CD4-positive, alpha-beta T cell treated with Interleukin-17A for 1 hour (primary cell): ENCODE results near the gene FAM53B.

Experiments used
- DNase-seq: peaks from one replicate; pipeline ENCODE4 v3.0.0-alpha.2; 2020

FAM53B gene

DNA sequence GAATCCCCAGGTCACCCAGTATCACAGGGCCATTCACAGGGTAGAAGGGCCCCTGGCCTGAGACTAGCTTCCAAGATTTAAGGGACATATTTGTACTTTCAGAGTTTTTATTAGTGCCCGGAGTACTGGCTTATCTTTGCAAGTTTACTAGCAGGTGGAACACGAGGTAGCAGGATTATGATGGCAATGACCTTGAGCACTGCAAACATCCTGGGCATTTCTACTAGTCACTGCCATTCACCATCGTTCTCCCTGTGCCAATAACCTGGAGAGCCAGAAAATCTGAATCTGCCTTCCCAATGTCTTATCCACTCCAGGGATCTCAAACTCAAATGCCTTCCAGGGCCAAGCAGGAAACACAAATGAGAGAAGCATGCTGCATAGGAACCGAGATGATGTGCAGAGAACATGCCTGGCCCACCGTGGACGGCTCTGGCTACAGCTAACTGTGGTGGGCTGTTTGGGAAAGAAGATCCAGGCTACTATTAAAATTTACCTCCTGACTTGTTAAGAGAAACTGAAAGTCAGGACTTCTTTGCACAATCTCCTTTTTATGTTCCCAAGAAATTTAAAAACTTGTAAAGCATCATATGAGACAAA is 16.7 kb downstream of the FAM53B start:
- DNase-seq, result no peak

DNA sequence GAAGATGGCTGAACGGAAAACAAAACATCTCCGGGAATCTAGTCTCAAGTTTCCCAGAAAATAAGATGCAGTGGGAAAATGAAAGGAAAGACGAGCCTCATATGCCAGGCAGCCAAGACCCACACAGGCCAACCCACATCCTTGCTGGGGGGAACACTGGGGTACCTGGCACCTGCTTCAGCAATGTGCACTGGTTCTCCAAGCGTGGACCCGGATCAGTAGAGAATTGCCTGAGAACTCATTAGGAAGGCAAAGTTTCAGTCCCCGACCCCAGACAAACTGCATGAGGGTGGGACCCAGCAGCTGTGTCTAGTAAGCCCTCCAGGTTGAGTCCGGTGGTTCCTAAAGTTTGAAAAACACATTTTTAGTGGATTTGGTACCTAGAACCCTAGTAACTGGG is 18.4 kb downstream of the FAM53B start:
- no peak for DNase-seq

DNA sequence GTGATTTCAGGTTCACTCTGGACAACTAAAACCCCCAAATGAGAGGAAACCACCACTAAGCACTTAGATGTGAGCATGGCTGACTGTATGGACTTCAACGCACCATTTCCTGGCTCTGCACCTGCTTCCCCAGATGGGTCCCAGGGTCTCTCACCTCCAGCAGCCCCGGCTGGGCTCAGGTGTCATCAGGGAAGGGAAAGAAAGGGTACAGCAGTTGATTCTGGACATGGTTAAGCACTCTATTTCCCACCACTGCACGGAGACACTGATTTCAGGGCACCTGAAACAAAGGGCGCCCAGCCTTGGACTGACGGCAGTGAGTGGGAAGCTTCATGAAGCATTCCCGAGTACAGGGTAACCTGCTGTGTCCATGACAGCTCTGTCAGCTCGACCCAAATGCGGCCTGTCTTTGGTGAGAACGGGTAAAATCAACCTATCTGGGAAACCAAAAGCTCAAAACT is 19.0 kb downstream of the FAM53B start:
- no peak for DNase-seq

DNA sequence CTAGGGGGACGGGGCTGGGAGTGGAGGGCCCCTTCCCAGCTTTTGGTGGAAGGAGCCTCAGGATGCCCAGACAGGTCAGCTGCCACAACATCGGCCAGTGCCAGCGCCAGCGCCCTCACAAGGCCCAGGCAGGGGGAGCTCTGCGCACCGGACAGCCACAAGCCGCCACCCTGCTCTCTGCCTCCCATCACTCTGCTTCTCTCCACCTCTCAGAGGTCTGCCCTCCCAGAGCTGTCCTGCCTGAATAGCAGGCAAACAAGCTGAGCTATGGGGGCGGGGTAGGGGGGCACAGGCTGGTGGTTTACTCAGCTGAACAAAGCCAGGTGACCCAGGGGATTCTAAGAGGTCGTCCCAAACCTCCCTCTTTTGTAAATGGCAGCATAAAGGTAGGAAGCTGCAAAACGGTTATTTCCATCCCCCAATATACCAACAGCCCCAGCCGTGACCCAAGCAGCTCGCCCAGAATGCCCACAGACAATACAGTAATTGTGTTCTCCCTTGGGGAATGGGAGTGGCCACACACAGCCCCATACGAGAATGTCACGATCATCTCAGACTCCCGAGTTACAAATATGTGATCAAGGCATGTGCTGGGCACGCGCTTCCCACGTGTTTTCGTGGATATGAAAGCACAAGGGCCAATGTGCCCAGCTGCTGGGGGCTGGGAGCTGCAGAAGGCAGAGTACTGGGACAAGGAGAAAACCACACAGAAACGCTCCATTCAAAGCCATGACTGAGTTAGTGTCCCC is 19.7 kb downstream of the FAM53B start:
- no peak for DNase-seq

DNA sequence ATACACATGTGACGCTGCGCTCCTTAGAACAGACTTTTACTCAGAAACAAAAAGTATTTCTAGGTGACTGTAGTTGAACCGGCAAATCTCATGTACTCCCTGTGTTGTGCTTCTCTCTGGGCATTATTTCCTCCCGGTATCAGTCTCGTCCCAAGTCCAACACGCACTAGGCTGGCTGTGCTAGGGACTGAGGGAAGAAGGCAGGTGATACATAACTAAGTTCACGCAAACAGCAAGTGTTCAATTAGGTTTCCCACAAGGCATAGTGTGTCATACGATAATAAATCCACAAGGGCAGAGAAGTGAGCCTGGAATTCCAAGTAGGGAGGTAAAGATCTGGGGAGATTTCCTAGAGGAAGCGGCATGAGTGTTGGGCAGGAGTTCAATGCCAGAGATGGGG is 20.4 kb downstream of the FAM53B start:
- DNase-seq, result no peak

DNA sequence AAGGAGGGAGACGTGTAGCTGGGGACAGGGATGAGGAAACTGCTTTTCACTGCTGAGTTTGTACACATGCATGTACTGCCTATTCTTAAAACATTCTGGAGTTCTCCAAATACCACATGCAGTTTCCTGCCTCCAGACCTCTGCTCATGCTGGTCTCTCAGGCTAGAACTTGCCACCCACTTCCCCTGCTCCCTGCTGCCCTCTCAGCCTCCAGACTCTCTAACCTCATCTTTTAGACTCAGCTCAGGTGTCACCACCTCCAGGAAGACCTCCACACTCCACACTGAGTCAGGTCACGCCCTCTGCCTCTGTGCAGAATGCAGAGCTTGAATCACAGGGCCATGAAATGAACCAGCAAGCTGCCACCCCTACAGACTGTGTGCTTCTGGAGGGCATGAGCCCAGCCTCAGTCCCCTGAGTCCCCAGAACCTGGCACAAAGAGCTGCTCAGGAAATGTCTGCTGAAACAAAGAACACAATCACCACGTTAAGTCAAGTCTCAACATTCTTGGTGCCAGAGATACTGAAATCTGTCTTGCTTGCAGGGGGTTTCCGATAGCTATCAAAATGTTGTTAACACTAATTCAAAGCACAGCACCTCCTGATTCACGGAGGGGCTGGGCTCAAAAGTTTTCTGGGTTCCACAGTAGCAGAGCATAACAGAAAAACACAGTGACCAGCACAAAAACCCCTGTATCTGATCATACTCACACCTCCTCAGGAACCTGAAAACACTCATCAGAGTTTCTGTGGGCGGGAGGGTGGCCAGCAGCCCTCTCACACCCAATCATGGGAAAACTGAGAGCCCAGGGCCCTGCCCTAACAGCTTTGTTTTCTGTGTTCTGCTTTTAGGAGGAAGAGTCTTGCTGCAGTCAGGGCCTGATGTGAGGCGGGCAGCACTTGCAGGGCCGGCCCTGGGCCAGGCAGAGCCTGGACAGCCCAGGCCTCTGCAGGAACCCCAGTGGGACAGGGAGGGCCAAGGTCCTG is 21.1 kb downstream of the FAM53B start:
- peak; percentile 77 for DNase-seq

DNA sequence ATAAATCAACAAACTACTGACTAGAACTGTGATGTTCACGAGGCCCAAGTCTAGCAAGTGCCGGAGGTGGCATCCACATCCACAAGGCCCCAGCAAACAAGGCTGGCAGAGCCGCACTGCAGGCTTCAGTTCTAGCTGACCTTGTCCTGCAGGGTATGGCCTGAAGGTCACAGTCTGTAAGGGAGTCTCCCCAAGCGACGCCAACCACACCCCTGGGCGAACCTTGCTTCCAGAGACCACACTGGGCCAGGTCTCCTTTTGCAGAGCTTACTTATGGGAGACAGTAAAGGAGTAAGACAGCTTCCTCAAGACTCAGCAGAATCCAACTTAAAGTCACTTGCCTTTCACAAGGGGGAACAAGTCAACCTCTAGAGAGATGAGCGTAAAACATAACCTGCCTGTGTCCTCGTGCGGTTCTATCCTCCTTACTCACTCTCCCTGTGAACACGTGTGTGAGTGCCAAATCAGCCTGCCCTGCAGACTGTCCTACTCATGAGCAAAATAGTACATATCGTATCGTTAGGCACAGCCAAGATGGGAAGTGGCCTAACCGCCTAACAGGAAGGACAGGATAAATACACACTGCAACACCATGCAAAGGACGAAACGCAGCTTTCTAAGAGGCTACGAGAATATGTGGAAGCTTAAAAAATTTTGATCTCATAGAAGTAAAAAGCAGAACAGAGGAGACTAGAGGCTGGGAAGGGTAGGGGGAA is 22.7 kb downstream of the FAM53B start:
- DNase-seq, result no peak

DNA sequence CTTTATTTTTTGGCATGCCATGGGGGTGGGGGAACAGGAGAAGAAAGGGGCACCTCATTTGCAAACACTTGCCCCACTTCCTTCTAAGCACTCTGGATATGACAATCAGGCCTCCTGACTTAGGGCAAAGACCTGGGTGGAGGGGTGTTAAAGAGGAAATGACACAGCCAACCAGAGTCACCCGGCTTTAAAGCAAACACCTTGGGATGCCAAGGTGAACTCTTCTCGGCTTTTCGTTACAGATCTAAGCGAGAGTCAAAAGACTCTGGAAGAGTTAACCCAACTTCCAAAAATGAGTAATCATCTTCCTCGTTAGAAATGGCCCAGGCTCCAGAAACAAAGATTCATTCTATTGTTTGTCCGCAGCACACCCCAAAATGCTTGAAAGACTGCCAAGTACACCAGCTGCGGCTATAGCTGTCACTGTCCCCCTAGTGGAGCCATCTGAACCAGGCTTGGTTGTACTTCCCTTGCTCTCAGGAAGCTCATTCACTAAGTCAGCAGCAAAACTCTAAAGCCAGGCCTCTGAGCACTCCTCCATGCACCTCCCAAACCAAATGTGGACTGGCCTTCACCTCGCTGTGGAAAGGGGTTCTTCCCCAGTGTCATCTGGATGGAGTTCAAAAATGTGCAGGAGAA is 24.8 kb downstream of the FAM53B start:
- peak; percentile 85 for DNase-seq

DNA sequence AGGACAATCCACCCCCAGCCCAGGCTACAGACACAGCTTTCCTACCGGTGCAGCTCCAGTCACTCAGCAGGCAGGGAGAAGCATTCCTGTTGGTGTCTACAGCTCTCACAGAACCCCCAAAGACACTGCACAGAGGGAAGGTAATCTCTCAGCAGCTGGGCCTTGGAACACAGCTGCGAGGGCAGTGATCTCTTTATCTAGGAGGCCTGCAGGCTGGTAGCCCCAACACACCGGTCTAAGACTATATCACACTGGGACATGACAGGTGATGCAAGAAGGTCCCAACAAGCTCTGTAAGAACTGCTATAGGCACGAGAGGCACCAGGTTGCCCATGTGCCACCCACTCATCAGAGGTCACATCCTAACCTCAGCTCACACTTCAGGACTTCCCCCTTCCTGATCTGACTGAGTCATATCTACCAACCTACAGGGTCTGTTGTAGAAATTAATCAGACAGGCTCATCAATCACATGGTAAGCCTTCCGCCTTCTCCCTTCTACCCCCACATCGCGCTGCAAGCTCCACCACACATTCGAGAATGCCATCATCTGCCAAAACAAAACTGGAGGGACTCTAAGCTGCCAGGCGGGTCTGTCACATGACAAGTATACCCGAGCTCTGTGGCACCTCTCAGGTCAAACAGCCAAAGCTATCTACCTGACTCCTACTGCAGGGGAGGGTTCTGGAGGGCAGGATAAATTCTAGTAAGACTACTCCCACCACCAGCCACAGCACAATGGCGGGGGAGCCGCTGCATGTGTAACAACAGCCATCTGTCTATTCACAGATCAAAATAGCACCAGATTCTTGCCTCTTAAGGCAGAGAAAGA is 26.1 kb downstream of the FAM53B start:
- DNase-seq, result peak; percentile 91

DNA sequence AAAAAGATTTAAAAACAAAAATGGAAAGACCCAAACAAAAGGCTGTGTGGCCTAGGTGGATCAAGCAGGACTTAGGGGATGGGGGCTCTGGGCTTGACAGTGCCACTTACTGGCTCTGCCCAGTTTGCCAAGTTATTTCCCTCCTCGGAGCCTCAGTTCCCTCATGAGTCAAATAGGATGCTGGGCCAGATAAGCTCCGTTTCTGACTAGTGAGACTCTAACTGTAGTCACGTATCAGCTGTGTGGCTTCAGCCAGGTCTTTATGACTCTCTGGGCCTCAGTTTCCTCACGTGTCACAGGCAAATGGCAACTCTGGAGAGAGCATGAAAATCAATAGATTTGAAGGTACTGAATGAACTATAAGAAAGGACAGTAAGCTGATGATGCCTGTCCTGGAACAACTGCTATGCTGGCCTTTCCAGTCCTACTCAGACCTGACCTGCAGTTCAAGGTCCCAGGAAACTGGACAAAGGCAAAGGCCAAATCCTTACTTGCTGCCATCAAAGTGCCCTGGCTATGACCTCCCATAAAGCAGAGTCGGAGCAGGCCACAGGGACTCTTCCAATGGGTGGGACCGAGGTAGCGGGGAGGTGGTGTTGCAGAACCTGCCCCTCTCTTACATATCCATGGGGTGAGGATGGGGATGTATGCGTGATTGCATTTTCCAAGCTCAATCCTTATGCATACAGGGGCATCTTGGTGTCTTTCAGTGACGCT is 27.0 kb downstream of the FAM53B start:
- DNase-seq, result no peak

DNA sequence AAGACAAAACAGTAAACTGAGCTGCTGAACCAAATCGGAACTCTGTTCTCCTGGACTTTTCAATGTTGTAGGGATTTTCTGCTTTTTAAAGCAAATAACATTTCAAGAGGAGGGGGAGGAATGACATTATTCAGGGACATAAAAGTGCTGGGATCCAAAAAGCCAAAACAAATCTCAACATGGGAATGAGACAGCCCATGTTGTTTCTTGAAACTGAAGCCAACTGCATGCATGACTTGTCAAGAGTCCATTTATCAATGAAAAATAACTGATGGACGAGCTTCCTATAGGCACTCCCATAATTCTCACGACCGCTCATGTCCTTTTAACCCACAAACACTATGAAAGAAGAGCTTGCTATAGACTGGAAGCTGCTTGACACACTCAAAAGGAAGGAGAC is 27.8 kb downstream of the FAM53B start:
- DNase-seq, result no peak

DNA sequence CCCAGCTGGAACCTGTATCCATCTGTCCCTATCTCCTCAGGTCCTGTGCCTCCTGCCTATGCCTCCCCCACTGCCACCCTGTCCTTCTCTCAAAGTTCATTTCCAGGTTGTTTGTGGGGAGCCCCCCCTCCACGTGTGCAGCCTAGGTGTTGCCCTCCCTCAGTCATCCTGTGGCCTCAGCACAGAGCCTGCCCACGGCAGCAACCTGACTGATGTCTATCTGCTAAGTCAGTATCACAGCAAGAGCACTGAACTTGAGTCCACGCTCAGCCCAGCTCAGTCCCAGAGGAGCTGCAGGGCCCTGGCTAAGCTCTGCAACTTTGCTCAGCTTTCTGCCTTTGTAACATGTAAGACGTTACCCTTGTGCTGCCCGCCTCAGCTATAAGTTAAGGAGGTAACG is 28.7 kb downstream of the FAM53B start:
- no peak for DNase-seq

DNA sequence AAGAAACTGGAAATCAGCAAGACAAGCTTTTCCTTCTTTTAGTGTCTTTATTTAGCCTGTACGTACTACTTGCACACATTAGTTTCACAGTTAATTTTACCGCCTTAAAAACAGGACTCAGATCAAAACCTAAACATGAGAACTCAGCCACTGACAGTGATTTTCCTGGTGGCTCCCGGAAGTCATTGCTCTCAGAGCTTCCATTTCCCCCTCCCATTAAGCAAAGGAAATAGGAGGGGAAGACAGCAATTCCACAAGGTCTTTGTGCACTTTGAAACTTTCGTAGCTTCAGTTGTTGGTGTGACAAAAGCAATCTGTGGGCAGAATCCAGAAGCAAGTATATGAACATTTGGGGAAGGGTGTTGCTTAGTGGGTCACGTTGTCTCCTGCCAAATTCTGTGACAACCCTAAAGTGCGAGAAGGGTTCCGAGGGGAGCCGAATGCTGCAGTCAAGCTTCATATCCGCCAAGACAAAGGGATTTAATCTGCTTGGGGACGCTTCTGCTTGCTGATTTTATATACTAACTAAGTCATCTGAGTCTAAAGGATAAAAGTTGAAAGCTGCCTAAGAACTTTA is 30.4 kb downstream of the FAM53B start:
- DNase-seq, result no peak

DNA sequence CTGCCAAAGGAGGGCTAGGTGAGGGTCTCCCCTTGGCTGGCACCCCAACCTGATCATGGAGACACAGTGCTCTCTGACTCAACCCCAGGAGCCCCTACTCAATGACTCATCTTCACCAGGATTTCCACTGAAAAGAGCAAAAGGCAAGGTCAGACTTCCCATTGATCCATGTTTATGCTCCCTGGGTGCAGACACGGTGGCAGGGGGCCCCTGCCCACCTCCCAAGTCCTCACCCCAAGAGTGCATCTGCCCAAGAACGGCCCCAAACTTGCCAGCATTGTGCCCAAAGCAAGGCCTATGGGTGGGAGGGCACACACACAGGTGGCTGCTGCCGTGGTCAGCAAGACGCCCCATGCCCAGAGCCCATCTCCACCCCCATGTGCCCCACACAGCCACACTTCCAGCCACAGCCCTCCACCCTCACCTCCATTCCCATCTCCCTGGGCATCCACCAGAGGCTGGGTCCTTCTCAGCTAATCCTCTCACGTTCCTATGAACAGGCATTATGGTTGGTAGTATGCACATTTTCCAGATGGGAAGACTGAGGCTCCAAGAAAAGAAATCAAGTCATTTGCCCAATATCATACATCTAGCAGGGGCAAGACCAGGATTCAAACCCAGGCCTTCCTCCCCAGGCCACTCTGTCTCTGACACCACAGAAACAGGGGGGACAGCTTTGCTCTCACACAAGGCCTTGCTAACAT is 31.3 kb downstream of the FAM53B start:
- DNase-seq, result no peak

DNA sequence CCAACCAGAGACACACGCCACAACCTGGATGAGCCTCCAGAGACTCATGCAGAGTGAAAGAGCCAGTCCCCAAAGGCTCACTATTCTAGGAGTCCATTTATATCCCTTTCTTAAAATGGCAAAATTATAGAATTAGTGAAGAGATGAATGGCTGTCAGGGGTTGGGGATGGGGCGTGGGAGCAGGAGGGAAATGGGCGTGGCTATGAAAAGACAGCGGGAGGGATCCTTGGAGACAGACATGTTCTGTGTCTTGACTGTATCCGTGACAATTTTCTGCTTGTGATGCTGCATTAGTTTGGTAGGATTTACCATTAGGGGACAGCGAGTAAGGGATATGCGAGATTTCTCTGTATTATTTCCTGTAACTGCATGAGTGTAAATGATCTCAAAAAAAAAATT is 33.0 kb downstream of the FAM53B start:
- no peak for DNase-seq

DNA sequence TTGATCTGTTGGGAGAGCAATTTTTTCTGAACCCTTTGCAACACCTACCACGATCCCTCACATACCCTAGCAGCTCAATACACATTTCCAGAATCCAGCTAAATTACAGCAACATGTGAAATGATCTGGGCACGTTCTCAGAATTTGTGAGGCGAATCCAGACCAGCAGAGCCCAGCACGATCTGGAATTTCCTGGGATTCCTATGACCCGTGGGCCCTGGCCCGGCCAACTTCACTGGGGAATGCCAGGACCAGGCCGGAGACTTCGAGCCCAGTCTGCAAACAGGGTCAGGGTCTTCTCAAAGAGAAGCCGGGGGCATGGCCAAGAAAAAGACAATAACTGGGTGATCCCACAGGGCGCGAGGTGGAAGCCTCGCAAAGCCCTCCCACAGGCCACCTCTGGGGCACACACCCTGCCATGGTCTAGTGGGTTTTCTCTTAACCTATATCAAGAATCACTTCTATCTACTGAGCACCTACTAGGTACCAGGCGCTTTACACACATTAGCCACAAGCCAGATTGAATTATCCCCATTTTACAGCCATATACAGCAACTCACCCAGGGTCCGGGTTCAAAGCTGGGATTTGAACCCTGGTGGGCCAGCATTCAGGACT is 33.8 kb downstream of the FAM53B start:
- DNase-seq, result no peak

DNA sequence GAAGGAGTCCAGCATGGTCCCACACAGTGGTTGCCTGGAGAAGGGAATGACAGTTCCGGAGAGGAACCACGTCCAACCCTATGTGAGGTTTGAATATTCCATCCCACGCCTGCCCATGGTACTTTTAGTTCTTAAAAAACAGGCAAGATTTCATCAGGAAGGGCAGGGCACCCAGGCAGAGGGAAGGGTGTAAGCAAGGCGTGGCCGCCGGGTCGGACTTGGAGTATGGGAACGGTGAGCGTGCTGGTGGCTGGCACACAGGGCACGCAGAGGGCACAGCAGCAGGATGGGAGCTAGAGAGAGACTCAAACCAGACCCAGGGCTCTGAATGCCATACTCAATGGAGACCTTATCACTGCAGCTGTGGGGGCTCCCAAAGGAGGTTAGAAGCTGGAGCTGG is 34.3 kb downstream of the FAM53B start:
- DNase-seq, result no peak

DNA sequence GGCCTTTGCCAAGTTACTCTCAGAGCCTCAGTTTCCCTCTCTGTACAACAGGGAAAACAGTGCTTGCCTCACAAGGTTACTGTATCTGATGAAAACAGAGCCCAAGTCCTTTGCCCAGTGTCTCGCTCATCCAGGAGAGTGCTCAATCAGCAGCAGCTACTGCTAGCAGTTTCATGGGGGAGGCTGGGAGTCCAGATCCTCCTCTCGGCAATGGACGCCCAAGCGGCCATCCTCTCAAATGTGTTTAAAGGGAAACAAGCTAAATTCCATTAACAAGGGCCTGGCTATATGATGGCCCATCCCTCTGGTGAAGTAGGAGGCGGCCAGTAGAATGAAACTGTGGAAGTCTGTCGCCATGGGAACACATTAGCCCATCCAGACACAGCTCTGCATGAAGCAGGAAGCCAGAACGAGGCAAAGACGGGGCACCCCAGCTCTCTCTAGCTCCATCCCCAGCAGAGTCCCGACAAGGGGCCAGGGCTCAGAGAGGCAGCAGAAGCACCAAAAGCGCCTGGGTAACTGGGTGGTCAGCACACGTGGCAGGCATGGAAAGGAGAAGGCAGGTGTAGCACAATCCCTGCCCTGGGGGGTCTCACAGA is 35.2 kb downstream of the FAM53B start:
- DNase-seq, result no peak

DNA sequence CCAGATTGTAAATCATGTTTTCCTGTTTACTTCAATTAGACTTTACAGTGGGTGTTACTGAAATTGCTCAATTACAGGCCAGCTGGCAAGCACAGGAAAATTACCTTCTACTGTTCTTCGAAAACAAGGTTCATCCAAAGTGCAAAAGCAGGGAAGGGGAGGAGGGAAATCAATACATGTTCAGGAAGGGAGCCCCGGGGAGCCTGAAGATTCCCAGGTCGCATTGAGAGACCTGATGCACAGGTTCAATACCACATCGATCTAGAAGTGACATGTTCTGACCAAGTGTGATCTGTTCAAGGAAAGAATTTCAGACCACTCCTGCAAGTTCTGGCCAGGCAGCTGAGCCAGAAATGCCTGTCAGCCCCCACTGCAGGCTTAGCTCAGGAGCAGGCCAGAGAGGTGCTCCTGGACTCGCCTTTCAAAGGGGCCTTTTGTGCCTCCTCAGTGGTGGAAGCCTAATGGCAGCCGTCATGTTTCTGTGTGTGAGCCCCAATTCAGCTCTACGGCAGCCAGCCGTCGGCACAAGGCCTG is 35.9 kb downstream of the FAM53B start:
- DNase-seq, result no peak
